ES-I3 (cell line): ENCODE data around the gene TSPAN16.

Experiments used
- H3K36me3 ChIP-seq: 2 replicates; pipeline ENCODE4 v1.6.1; 2013; ENCODE audit warnings: mild to moderate bottlenecking, low read length, control low read depth, moderate library complexity; ENCODE audit not compliant: insufficient read depth
- H3K4me1 ChIP-seq: 2 replicates; pipeline ENCODE4 v1.6.1; 2013; ENCODE audit warnings: mild to moderate bottlenecking, control low read depth, low read length; ENCODE audit not compliant: insufficient read depth
- H3K9ac ChIP-seq: 2 replicates; pipeline ENCODE4 v1.6.1; 2013; ENCODE audit warnings: low read depth, mild to moderate bottlenecking, low read length, moderate library complexity
- H3K9me3 ChIP-seq: 2 replicates; pipeline ENCODE4 v1.6.1; 2013; ENCODE audit warnings: mild to moderate bottlenecking, low read length, moderate library complexity; ENCODE audit not compliant: control insufficient read depth, insufficient read depth

The TSPAN16 gene

GRCh38 chr19:11295665-11296245 is at the start of gene TSPAN16:
TSS of gene TSPAN16 (plus strand) at chr19:11296160. CDS start at chr19:11296298, 138 bp downstream.
- no peak within 1 kb of the TSS for H3K9ac ChIP-seq
- no peaks in the 10 kb centered on the region for H3K4me1 ChIP-seq
- no peaks in the 10 kb centered on the region for H3K9me3 ChIP-seq
- H3K36me3 ChIP-seq = no peaks in the 10 kb centered on the region

- peaks cover 12% of the 10 kb centered on the region for H3K36me3 ChIP-seq
- H3K4me1 ChIP-seq = no peaks in the 10 kb centered on the region
Observed at GRCh38 chr19:11246941-11247340, 49.0 kb upstream of the TSPAN16 start.

GRCh38 chr19:11247391-11247790 is 48.6 kb upstream of the TSPAN16 start:
- Histone ChIP-seq H3K9me3 (no peaks in the 10 kb centered on the region), H3K4me1 (no peaks in the 10 kb centered on the region), H3K36me3 (peaks cover 9% of the 10 kb centered on the region), H3K9ac (no peak overlapping the region)

More at GRCh38 chr19:11246941-11247340, 49.0 kb upstream of the TSPAN16 start:
- Histone ChIP-seq H3K9me3 (no peaks in the 10 kb centered on the region), H3K9ac (no peak overlapping the region)

GRCh38 chr19:11247934-11248333 is 48.0 kb upstream of the TSPAN16 start:
- Histone ChIP-seq H3K36me3 (peaks cover 5% of the 10 kb centered on the region), H3K9me3 (no peaks in the 10 kb centered on the region), H3K9ac (no peak overlapping the region), H3K4me1 (no peaks in the 10 kb centered on the region)

- peaks cover 3% of the 10 kb centered on the region for H3K36me3 ChIP-seq
- H3K9me3 ChIP-seq = no peaks in the 10 kb centered on the region
- peaks cover 7% of the 10 kb centered on the region; the same call in 1 of the 2 replicates for H3K4me1 ChIP-seq
Observed at GRCh38 chr19:11248852-11249251, 47.1 kb upstream of the TSPAN16 start.

GRCh38 chr19:11251217-11251616 is 44.7 kb upstream of the TSPAN16 start:
- Histone ChIP-seq H3K4me1 (peaks cover 7% of the 10 kb centered on the region; the same call in 1 of the 2 replicates), H3K9me3 (no peaks in the 10 kb centered on the region), H3K36me3 (peaks cover 3% of the 10 kb centered on the region), H3K9ac (no peak overlapping the region)

More at GRCh38 chr19:11248852-11249251, 47.1 kb upstream of the TSPAN16 start:
- no peak overlapping the region for H3K9ac ChIP-seq

GRCh38 chr19:11251650-11252314 is 44.2 kb upstream of the TSPAN16 start:
- H3K9me3 ChIP-seq = no peaks in the 10 kb centered on the region
- H3K9ac ChIP-seq = no peak overlapping the region
- H3K4me1 ChIP-seq = peaks cover 7% of the 10 kb centered on the region; the same call in 1 of the 2 replicates
- H3K36me3 ChIP-seq = peaks cover 3% of the 10 kb centered on the region

GRCh38 chr19:11252665-11253355 is 43.1 kb upstream of the TSPAN16 start:
- Histone ChIP-seq H3K36me3 (peaks cover 3% of the 10 kb centered on the region; the same call in 1 of the 2 replicates), H3K9me3 (no peaks in the 10 kb centered on the region), H3K4me1 (peaks cover 7% of the 10 kb centered on the region; the same call in 1 of the 2 replicates), H3K9ac (no peak overlapping the region)

- Histone ChIP-seq H3K4me1 (peaks cover 7% of the 10 kb centered on the region; the same call in 1 of the 2 replicates), H3K9me3 (no peaks in the 10 kb centered on the region), H3K9ac (no peak overlapping the region), H3K36me3 (peaks cover 3% of the 10 kb centered on the region; the same call in 1 of the 2 replicates)
Observed at GRCh38 chr19:11254666-11255065, 41.3 kb upstream of the TSPAN16 start.

- H3K9ac ChIP-seq = no peak overlapping the region
- no peaks in the 10 kb centered on the region for H3K9me3 ChIP-seq
- peaks cover 7% of the 10 kb centered on the region; the same call in 1 of the 2 replicates for H3K4me1 ChIP-seq
- H3K36me3 ChIP-seq = peaks cover 2% of the 10 kb centered on the region; the same call in 1 of the 2 replicates
Observed at GRCh38 chr19:11256189-11256588, 39.8 kb upstream of the TSPAN16 start.

- Histone ChIP-seq H3K9ac (no peak overlapping the region), H3K4me1 (peaks cover 7% of the 10 kb centered on the region; the same call in 1 of the 2 replicates)
Observed at GRCh38 chr19:11257846-11258380, 38.0 kb upstream of the TSPAN16 start.

GRCh38 chr19:11260996-11261395 is 35.0 kb upstream of the TSPAN16 start:
- Histone ChIP-seq H3K9me3 (no peaks in the 10 kb centered on the region), H3K36me3 (no peaks in the 10 kb centered on the region), H3K4me1 (peaks cover 3% of the 10 kb centered on the region; the same call in 1 of the 2 replicates), H3K9ac (peak overlapping the region; percentile 70; the same call in 1 of the 2 replicates)

More at GRCh38 chr19:11257846-11258380, 38.0 kb upstream of the TSPAN16 start:
- no peaks in the 10 kb centered on the region for H3K9me3 ChIP-seq
- no peaks in the 10 kb centered on the region for H3K36me3 ChIP-seq

- Histone ChIP-seq H3K9me3 (no peaks in the 10 kb centered on the region), H3K4me1 (peaks cover 3% of the 10 kb centered on the region; the same call in 1 of the 2 replicates), H3K9ac (peak overlapping the region; percentile 70), H3K36me3 (no peaks in the 10 kb centered on the region)
Observed at GRCh38 chr19:11261431-11261970, 34.5 kb upstream of the TSPAN16 start.
